OCI-M1 (cell line): ENCODE data around the gene ASB3.

ENCODE experiments used
- DNase-seq: peaks from one replicate; lab custom pipeline; 2025; lab: John Stamatoyannopoulos, UW

Gene ASB3

DNA sequence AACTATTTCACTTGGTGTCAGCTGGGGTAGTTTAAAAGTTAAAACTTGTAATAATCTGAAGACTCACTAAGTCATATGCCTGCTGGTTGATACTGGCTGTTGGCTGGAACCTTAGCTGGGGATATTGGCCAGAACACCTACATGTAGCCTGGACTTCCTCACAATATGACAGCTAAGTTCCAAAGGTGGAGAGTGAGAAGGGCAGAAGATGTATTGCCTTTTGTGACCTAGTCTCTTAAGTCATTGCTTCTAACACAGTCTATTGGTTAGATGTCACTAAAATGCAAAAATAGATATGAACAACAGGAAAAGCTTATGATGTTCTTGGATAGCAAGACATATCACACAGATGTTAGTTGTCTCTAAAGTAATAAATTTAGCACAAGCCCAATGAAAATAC, 132.4 kb downstream of the ASB3 start:
- DNase-seq: no peak

DNA sequence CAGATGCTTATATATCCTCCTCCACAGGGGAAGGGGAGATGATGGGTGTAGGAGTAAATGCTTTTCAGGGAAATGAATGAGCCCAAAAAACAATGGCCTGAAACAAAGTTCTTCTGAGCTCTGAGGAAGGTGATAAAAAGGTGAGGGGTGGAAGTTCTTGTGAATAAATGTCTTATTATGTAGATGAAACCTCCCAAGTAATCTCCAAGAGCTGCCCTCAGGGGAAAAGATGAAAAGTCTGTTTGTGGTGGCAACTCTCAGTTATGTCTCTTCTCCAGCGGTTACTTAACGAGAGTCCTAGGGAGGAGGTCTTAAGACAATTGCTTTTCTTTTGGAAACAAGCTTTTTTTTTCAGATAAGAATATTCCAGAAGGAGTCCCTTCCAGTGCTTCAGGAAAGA, 134.6 kb downstream of the ASB3 start:
- DNase-seq: no peak

DNA sequence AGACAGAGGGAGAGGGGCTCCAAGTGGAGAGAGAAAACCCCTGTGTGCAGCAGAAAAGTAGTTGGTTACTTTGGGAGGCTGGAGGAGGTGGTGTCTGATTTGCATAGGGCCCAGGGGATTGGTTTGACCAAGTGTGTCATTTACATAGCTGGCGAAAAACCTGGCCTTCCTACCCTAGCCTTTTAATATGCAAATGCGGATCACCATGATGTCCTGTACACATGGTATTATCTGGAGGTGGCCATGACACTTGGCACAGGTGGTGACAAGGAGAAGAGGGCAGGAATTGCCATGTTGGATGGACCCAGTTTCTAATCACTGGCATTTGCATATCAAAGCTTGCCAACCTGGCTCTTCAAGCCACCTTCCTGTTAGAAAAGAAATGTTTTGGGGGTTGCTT, 140.0 kb downstream of the ASB3 start:
- DNase-seq: no peak

DNA sequence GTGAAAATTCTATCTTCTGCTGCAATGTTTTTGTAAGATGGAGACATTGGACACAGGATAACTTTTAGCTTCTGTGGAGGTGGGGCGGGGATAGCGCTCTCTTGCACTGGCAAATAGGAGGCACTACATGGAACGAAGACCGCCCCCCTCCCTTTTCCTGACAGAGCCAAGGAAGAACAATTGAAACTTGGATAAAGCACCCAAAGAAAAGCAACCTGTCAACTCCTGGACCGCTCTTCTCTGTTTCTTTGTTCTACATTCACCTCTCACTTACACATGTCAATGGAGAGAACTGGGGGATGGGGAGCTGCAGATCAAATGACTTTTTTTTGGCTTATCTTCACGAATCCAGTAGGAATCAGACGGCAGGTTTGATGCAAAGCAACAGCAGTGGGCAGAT, 145.5 kb downstream of the ASB3 start:
- DNase-seq: no peak

DNA sequence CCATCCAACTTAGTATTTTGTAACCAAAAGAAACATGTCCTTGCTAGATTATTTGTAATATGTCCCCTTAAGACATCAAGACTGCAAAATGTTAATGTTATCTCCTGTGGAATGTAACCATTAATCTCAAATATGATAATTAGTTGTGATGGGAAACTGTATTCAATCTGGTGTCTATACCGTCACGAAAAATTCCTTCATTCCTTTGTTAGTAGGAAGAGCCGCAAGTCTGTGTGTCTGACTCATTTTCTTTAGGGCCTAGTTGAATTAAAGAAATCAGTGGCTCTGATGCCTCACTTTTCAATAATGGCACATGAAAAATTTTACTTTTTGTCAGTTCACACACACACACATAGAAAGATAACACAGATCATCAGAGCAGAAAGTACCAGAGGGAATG, 146.3 kb downstream of the ASB3 start:
- no peak for DNase-seq

DNA sequence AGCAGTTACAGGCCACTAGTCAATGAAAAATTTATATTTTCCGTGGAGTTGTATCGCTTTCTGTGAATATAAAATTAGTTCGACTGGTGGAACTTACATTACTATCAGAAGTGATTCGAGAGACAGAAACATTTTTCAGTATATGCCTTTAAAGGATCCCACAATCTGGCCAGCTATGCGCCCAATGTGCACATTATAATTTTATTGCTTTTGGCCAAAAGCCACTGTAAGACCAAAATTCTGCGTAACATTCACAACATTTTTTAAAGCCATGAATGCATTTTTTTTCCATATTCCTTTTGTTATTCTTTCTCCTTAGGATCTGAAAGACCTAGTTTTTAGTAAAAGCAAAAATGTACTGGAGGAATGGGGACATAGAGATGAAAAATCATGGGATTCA, 150.2 kb downstream of the ASB3 start:
- no peak for DNase-seq

DNA sequence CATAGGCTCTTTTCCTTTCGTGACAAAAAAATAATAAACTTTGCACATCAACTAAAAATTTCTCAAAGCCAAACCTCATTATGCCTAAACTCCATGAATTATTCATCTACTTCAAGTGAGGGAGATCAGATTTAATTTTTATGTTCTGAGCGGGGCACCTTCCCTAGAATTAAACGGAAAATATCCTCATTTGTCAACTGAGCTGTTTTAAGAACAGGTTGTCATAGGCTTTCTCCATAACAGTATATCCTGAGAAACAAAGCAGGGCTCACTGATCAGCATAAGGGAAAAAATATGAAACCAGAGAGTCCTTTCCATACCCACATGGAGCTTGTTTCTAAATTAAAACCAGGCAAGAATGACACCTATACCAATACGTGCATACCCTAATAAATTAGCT, 150.6 kb downstream of the ASB3 start:
- no peak for DNase-seq

DNA sequence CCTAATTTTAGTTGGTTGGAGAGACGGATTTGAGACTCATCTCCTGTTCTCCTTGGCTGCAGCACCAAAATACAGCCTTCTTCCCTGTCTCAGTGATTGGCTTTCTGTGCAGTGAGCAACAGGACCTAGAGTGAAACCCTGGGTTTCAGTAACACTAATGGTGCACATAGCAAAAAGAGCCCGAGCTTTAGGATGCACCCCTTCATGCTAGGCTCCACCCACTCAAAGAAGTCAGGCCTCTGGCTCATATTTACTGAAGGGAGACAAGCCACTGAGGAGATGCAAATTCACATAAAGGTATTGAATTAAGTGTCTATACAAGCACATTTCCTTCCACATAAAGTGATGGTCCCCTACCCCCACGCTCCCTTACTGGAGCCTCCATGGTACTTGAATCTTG, 151.1 kb downstream of the ASB3 start:
- no peak for DNase-seq

DNA sequence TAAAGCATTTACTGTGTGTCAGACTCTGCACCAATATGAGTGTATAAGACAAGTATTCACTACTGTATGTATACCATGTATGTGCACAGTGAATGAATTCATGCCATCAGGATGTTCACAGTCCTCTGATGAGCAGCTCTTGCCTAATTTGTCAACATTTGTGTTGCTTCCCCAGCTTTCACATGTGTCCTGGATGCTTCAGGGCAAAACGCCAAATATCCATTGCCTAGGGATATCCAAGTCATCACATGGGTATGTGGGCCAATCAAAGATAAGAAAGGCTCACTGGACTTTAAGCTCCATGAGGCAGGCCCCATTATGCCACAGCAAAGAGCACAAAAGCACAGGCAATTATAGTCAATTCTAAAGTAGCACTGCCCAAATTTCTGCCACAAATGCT, 153.3 kb downstream of the ASB3 start:
- no peak for DNase-seq

DNA sequence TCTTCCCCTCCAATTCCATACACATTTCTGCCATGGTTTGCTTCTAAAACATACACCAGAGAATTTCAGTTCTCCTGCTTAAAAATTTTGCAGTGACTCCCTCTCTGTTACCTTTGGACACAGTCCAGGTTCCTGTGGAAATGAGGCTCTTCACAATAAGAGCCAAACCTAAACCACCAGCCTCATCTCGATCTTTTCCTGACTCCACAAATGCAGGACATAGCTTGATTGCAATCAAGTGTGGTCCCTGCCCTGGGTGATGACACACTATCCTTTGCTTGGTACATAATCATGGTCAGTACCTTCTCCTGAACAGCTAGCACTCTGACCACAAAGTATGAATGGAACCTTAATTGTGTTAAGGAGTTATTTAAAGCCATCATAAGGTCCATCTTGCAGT, 154.0 kb downstream of the ASB3 start:
- peak; percentile 11 for DNase-seq

DNA sequence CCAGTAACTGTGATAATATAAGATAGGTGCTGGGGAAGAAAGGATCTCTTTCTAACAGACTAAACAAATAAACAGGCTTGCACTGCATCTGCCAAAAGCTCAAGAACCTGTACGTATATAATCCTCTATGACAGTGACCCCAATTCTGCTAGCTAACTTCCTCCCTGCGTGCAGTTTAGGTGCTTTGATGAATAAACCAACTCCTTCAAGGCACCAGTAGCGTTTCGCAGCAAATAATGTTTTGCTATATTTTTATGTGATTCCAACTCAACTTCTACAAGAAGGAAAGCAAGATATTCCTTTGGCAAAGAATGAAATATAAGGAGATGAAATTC, 154.7 kb downstream of the ASB3 start:
- DNase-seq: no peak

DNA sequence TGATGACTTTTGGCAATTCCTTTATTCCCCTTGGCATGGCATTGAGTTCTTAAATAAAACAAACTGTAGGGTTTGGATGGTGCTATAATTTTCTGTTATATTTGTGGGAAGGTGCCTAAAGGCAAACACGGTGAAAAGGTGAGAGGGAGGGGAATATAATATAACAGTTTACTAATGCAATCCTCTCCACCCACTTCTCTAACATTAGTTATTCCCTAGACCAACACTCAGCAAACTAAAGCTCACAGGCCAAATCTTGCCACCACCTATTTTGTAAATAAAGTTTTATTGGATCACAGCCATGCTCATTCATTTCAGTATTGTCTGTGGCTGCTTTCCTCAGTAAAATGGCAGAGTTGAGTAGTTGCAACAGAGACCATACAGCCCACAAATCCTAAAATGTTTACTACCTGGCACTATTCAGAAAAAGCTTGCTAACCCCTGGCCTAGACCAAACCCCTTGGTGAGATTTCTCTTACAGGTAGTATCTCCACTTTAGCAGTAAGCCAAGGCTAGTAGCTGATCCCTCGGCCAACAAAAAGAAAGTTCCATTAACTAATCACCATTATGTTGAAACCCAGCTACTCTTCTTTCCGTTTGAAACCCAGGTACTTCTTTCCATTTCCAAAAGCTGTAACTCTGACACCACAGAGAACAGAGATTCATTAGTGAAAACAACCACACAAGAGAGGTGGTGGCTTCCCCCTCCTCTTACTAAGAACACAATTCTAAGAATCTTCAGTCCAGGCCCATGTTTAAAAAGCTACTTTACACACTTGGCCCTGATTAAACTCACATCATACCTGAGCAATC, 155.2 kb downstream of the ASB3 start:
- no peak for DNase-seq

DNA sequence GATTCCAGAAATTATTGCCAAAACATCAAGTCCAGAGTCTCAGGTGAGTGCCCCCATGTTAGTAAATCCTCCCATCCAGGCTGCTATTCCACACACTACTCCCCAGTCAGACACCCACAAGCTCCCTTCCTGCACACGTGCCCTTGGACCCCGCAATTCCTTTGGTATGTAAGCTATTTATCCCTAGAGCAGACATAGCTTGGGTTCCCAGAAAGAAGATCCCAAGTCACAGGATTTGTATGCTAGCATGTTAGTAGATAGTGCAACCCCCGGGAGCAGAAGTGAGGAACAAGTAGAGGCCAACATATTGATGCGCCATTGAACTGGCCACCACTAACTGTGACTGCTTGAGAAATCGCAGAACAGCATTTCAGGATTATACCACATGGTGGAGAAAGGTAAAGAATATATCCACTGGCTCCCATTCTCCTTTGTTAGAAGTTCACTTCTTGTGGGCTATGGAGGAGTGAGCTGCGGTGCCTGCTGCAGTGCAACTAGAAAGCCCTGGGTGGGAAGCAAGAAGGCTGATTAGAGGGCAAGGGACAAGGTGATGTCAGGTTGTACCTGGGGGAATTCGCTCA, 156.6 kb downstream of the ASB3 start:
- DNase-seq: no peak

DNA sequence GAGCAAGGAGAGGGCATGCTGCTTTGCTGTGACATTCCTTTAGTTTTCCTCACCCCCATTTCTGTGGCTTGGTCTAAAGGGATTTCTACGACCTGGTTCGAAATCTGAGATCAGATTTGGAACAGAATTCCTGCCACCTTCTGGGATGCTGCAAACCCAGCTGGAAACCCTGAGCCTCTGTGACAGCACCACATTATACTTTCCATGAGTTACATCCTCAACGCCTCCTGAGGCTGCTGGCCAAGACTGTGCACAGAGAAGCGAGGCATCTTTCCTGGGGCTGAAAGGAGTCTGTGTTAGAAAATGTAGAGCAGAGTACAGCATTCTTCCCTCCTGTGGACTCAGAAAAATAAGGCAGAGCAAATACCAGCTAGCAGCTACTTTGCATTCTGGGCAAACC, 157.3 kb downstream of the ASB3 start:
- no peak for DNase-seq

DNA sequence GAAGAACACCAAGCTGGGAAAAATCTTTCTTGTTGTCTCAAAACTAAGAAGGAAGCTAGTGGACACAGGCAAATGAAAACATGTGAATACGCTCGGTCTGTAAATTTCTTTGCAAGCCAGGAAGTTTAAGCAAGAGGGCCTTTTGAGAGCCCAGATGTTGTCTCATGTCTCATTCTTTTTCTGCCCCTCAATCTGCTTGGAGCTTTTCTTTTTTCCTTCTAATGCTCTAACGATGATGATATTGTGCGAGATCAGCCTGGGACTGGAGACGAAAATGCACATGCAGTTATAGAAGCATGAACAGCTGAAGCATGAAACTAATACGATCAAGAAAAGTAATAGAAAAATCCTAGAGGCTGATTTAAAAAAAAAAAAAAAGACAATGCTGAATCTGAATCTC, 157.8 kb downstream of the ASB3 start:
- DNase-seq: no peak

DNA sequence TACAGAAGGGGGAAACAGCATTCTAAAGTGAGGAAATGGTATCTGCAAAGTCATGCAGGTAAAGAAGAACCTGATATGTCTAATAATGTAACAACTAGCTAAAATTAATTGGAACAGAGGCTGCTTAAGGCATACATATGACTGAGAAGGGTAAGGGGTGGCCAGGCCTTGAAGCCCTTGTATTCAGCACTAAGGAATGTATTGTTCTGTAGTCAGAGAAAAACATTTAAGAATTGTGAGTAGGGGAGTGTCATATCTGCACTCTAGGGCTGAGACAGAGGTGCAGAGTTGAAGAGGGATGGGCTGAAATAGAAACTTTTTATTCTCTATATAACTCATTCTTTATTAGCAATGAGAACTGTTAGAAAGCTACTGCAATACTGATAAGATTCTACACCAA, 164.6 kb downstream of the ASB3 start:
- DNase-seq: no peak

DNA sequence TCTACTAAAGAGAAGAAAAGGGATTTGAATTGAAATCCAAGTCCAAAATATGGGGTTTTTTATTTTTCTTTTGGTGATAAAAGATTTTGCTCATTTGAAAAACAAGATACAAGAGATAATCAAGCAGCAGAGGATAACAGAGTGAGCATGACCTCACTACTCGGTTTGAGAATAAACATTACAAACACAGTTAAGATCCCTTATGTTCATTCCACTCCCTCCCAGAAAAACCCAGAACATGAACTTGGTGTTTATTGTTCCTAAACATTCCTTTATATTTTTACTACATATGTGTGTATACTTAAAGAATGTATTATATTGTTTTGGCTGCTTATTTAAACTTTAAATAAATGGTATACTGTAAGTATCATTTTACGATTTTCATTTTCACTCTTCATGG, 165.8 kb downstream of the ASB3 start:
- no peak for DNase-seq
